ENCODE results near the gene EPHB3. TPM values are rescaled to one million over a fixed set of nuclear protein-coding genes. Genes with fewer than 3 reads are reported as not detected.
A peak's percentile ranks its signal among the peaks of the same experiment; 100 is the strongest.
"Not testable (repeated sequence)": the region's sequence is repeated elsewhere in the genome, so short reads cannot be mapped to it uniquely, and the experiment has no call there.

EPHB3 gene
- total RNA-seq, 1 donor from 2014 or later = 4.3 TPM

GRCh38 chr3:184616436-184616835 lies 54.9 kb downstream of the EPHB3 start:
- no peak for DNase-seq (ENCODE audit: low spot score)
- Mint-ChIP-seq H3K27ac (ENCODE audit: unreplicated experiment) (no peak overlapping the region), H3K36me3 (ENCODE audit: low read depth, unreplicated experiment) (peaks cover 6% of the 10 kb centered on the region), H3K4me3 (ENCODE audit: unreplicated experiment) (no peak overlapping the region), H3K4me1 (ENCODE audit: unreplicated experiment) (peaks cover 41% of the 10 kb centered on the region), H3K27me3 (ENCODE audit: unreplicated experiment) (peaks cover 14% of the 10 kb centered on the region), H3K9me3 (ENCODE audit: unreplicated experiment) (no peaks in the 10 kb centered on the region)
- TF ChIP-seq CTCF (IDR thresholded peaks at IDR 0.05; ENCODE audit: unreplicated experiment) = no peak

GRCh38 chr3:184617306-184617705 lies 55.7 kb downstream of the EPHB3 start:
- not testable (repeated sequence) for H3K9me3 Mint-ChIP-seq (ENCODE audit: unreplicated experiment); H3K27me3 Mint-ChIP-seq (ENCODE audit: unreplicated experiment); H3K4me3 Mint-ChIP-seq (ENCODE audit: unreplicated experiment); DNase-seq (ENCODE audit: low spot score); H3K27ac Mint-ChIP-seq (ENCODE audit: unreplicated experiment); H3K36me3 Mint-ChIP-seq (ENCODE audit: low read depth, unreplicated experiment)
- H3K4me1 Mint-ChIP-seq (ENCODE audit: unreplicated experiment) = peaks cover 41% of the 10 kb centered on the region

- Mint-ChIP-seq H3K36me3 (ENCODE audit: low read depth, unreplicated experiment) (peaks cover 6% of the 10 kb centered on the region), H3K9me3 (ENCODE audit: unreplicated experiment) (no peaks in the 10 kb centered on the region), H3K4me1 (ENCODE audit: unreplicated experiment) (peaks cover 35% of the 10 kb centered on the region), H3K4me3 (ENCODE audit: unreplicated experiment) (no peak overlapping the region), H3K27ac (ENCODE audit: unreplicated experiment) (peak overlapping the region; percentile 96), H3K27me3 (ENCODE audit: unreplicated experiment) (peaks cover 9% of the 10 kb centered on the region)
- no peak for TF ChIP-seq CTCF (IDR thresholded peaks at IDR 0.05; ENCODE audit: unreplicated experiment)
- no peak for DNase-seq (ENCODE audit: low spot score)
These were observed 57.2 kb downstream of the EPHB3 start for GRCh38 chr3:184618811-184619210.

- H3K4me3 Mint-ChIP-seq (ENCODE audit: unreplicated experiment) = no peak overlapping the region
- H3K36me3 Mint-ChIP-seq (ENCODE audit: low read depth, unreplicated experiment) = peaks cover 6% of the 10 kb centered on the region
These were observed 57.8 kb downstream of the EPHB3 start for GRCh38 chr3:184619369-184619768.

GRCh38 chr3:184619787-184620430 lies 58.3 kb downstream of the EPHB3 start:
- DNase-seq (ENCODE audit: low spot score) = no peak
- TF ChIP-seq CTCF (IDR thresholded peaks at IDR 0.05; ENCODE audit: unreplicated experiment) = no peak
- Mint-ChIP-seq H3K27me3 (ENCODE audit: unreplicated experiment) (peaks cover 6% of the 10 kb centered on the region), H3K9me3 (ENCODE audit: unreplicated experiment) (no peaks in the 10 kb centered on the region), H3K27ac (ENCODE audit: unreplicated experiment) (peak overlapping the region; percentile 96), H3K36me3 (ENCODE audit: low read depth, unreplicated experiment) (peaks cover 6% of the 10 kb centered on the region), H3K4me3 (ENCODE audit: unreplicated experiment) (peak overlapping the region; percentile 6), H3K4me1 (ENCODE audit: unreplicated experiment) (peaks cover 30% of the 10 kb centered on the region)

More at GRCh38 chr3:184619369-184619768, 57.8 kb downstream of the EPHB3 start:
- H3K27me3 Mint-ChIP-seq (ENCODE audit: unreplicated experiment) = peaks cover 9% of the 10 kb centered on the region
- no peaks in the 10 kb centered on the region for H3K9me3 Mint-ChIP-seq (ENCODE audit: unreplicated experiment)
- H3K27ac Mint-ChIP-seq (ENCODE audit: unreplicated experiment) = peak overlapping the region; percentile 96
- peak; percentile 67 for DNase-seq (ENCODE audit: low spot score)
- no peak for TF ChIP-seq CTCF (IDR thresholded peaks at IDR 0.05; ENCODE audit: unreplicated experiment)
- H3K4me1 Mint-ChIP-seq (ENCODE audit: unreplicated experiment) = peaks cover 35% of the 10 kb centered on the region

All from endothelial cell (in vitro differentiated cells).